Stimulated activated CD4-positive, alpha-beta T cell treated with anti-CD3 and anti-CD28 coated beads, TNF-alpha, amount 100 ng/mL, for 48 hours (primary cell): ENCODE data around the gene EDC4.
"Not testable (repeated sequence)": the region's sequence is repeated elsewhere in the genome, so short reads cannot be mapped to it uniquely, and the experiment has no call there.

Experiments used
- DNase-seq, 3 donors: peaks; one replicate each; pipeline ENCODE4 v3.0.0-alpha.2; 2020; ENCODE audit warnings: low read depth in 3 of 3

Gene EDC4

GRCh38 chr16:67847064-67847861, 25.6 kb upstream of the EDC4 start, which contains the start of gene CENPT:
TSS of gene CENPT (minus strand) at chr16:67847693. CDS start at chr16:67833859, 13,834 bp downstream.
- DNase-seq: peak in 2 of 3 donors; percentile 29 to 50

- DNase-seq: no peak
Measured at GRCh38 chr16:67848118-67848517, 24.7 kb upstream of the EDC4 start.

DNA sequence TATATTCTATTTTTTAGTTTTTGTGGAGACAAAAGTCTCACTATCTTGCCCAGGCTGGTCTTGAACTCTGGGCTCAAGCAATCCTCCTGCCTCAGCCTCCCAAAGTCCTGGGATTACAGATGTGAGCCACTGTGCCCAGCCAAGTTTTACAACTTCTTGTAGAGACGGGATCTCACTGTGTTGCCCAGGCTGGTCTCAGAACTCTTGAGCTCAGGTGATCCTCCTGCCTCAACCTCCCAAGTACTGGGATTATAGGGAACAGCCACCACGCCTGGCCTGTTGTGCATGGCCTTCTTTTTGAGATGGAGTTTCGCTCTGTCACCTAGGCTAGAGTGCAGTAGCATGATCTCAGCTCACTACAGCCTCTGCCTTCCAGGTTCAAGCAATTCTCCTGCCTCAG, 19.2 kb upstream of the EDC4 start:
- DNase-seq: no peak

- DNase-seq: no peak
Measured at GRCh38 chr16:67855789-67856188, 17.1 kb upstream of the EDC4 start.

DNA sequence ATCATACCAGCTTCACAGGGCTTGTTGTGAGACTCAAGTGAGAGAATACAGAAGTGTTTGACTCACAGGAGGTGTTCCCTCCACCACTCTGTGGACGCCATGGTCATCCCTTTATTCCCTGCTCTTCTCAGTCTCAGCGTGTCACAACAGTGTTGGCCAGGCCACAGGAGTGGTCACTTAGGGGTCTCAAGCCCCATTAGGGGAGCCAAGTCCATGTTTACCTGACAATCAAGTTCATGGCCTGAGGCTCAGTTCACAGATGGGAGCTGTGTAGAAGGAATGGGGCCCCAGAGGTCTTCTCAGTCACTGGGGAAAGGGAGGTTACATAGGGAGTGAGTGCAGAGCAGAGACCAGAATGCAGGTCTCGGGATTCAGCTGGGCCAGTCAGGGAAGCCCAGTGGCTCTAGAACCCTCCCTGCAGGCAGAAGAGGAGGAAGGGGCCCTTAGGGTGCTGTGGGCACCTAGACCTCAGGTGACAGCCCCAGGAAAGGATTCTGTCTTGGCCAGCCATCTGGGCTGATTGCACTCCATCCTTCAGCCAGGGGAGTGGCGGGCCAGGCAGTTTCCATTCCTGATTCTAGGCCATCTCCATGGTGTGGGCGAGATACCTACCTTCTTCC, 15.8 kb upstream of the EDC4 start:
- DNase-seq: no peak

- DNase-seq: peak in 1 of 3 donors; percentile 15
Measured at GRCh38 chr16:67857547-67858233, 15.2 kb upstream of the EDC4 start.

GRCh38 chr16:67858500-67858899, 14.4 kb upstream of the EDC4 start:
- DNase-seq: no peak

DNA sequence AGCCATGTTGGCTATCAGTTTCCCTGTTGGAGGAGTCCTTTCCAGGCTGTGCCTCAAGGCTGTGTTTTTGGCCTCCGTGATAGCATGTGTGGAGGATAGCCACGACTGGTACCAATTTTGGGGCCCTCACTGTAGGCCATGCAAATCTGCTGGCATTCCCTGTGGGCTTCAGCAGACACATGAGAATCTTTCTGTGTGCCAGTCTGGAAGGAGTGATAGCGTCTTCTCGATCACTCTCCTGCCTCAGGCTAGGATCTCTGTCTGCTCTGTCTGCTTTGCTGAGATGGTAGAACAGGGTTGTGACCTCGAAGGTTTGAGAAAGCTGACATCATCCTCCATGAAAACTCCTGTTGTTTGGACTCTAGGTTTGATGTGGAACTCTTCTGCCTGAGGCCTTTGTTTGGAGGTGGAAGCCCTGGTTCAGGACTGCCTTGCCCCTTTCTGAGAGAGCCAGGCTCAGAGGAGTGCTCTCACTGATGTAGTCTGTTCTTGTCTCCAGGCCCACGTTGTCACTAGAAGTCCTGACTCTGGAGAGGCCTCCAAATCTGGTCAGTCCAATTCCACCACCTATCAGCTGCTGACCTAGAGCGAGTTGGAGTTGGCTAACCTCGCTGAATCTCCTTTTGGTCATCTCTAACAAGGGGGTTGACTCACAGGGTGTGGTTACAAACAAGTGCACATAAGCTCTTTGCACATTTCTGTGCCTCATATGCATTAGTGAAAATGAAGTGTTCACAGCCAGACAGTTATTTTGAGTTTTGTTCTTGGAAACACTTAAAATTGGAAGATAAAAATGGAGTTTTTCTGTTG, 12.1 kb upstream of the EDC4 start:
- DNase-seq: no peak

DNA sequence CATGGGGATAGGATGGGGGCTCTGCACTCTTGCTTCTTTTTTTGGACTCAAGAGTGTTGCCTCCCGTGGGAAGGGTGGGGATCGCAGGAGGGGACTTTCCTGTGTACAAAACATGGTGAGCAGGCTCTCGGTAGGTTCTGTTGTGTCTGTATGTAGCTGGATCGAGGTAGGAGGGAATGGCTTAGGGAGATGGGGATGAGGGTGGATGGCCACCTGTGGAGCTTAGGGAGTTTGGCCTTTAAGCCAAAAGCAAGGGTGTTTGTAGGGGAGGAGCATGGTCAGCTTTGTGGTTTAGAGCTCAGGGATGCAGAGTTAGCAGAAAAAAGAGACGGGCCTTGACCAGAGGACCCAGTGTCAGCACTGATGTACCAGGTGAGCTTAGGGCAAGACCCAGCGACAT, 11.0 kb upstream of the EDC4 start:
- DNase-seq: no peak

GRCh38 chr16:67862623-67863583, 9.9 kb upstream of the EDC4 start:
- DNase-seq: no peak

GRCh38 chr16:67864044-67864443, 8.8 kb upstream of the EDC4 start:
- DNase-seq: not testable (repeated sequence)

- DNase-seq: no peak
Measured at GRCh38 chr16:67864594-67864993, 8.3 kb upstream of the EDC4 start.

DNA sequence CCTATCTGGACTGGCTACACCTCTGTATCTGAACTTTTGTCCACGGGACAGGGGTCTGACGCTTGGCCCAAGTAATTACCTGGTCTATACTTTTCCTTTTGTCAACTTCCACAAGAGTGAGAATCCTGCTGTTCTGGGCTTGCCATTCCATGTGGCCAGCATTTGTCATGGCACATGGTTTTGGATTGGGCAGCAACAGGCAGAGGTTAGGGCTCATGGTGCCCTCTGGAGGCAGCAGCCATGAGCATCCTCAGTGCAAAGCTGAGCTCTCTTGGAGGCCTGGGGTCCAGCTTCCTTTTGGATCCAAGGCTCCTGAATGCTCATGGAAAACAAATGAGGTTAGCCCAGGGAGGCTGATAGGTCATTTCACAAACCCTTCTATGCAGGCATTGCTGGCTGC, 7.5 kb upstream of the EDC4 start:
- no peak for DNase-seq

DNA sequence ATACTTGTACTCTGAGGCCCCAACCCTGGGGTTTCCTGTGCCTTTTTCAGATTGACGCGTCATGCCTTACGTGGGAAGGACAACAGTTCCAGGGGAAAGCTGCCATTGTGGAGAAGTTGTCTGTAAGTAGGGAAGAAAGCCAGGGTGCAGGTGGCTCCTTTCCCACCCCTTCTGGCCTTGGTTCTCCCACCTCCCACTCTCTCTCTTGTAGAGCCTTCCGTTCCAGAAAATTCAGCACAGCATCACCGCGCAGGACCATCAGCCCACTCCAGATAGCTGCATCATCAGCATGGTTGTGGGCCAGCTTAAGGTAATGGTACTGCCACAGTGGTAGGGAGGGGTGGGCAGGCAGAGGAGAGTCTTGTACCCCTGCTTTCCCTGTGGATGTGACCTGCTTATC, 4.6 kb upstream of the EDC4 start:
- no peak for DNase-seq

DNA sequence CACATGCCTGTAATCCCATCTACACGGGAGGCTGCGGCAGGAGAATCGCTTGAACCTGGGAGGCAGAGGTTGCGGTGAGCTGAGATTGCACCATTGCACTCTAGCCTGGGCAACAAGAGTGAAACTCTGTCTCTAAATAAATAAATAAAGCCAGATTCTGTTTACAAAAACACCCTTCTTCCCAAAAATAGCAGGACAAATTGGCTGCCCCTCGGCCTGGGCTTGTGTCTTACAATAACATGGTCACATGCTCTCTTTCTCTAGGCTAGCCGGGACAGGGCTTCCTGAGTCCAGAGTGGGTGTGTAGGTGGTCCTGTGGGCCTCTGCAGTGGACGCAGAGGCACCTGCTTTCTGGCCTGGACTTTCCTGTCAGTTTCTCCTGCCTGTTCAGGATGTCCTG, 3.2 kb upstream of the EDC4 start:
- no peak for DNase-seq

GRCh38 chr16:67871256-67871655, 1.6 kb upstream of the EDC4 start:
- DNase-seq: no peak

- no peak for DNase-seq
Measured at GRCh38 chr16:67872131-67872630, 671 bp upstream of the EDC4 start.

- DNase-seq: no peak
Measured at GRCh38 chr16:67873435-67874370, 851 bp downstream of the EDC4 start.

GRCh38 chr16:67874372-67874771, 1.5 kb downstream of the EDC4 start:
- DNase-seq: no peak
